Neuronal stem cell (in vitro differentiated cells): ENCODE results near the gene MS4A3.
"Not testable (repeated sequence)": the region's sequence is repeated elsewhere in the genome, so short reads cannot be mapped to it uniquely, and the experiment has no call there.

Experiments used
- DNase-seq: peaks from one replicate; pipeline ENCODE4 v3.0.0-alpha.2; 2013; ENCODE audit warnings: low spot score
- H2AFZ ChIP-seq: one replicate; pipeline ENCODE4 v1.6.1; 2013; ENCODE audit warnings: mild to moderate bottlenecking, low read length, inconsistent platforms
- H2AK5ac ChIP-seq: 2 replicates; pipeline ENCODE4 v1.6.1; 2013; ENCODE audit warnings: low read depth, mild to moderate bottlenecking, inconsistent platforms, low read length, moderate library complexity, mixed read lengths
- H2BK120ac ChIP-seq: 2 replicates; pipeline ENCODE4 v1.6.1; 2013; ENCODE audit warnings: low read depth, mild to moderate bottlenecking, inconsistent platforms, low read length, moderate library complexity, mixed read lengths
- H2BK12ac ChIP-seq: one replicate; pipeline ENCODE4 v1.6.1; 2013; ENCODE audit warnings: low read length, inconsistent platforms
- H2BK15ac ChIP-seq: 2 replicates; pipeline ENCODE4 v1.6.1; 2013; ENCODE audit warnings: mild to moderate bottlenecking, low read length, inconsistent platforms, mixed read lengths
- H2BK5ac ChIP-seq: one replicate; pipeline ENCODE4 v1.6.1; 2013; ENCODE audit warnings: inconsistent platforms, mild to moderate bottlenecking, low read length, moderate library complexity
- H3K14ac ChIP-seq: one replicate; pipeline ENCODE4 v1.6.1; 2013; ENCODE audit warnings: low read length, inconsistent platforms
- H3K18ac ChIP-seq: 2 replicates; pipeline ENCODE4 v1.6.1; 2013; ENCODE audit warnings: low read length, inconsistent platforms
- H3K23ac ChIP-seq: 2 replicates; pipeline ENCODE4 v1.6.1; 2013; ENCODE audit warnings: low read depth, mild to moderate bottlenecking, mixed read lengths, low read length, inconsistent platforms; ENCODE audit not compliant: poor library complexity
- H3K27ac ChIP-seq: replicated peaks from 3 replicates; pipeline ENCODE4 v1.5.1; 2013; ENCODE audit warnings: low read length, inconsistent platforms
- H3K27me3 ChIP-seq, 3 experiments: 2 replicates each; pipeline ENCODE4 v1.6.1; 2013; ENCODE audit warnings: low read length in 3 of 3, mild to moderate bottlenecking in 2 of 3, inconsistent platforms in 1 of 3, low read depth in 1 of 3, mixed read lengths in 1 of 3, moderate library complexity in 1 of 3; ENCODE audit not compliant: control insufficient read depth in 3 of 3, insufficient read depth in 3 of 3
- H3K36me3 ChIP-seq, 2 donors: replicated peaks in 1 of 2; 2 replicates each; pipeline ENCODE4 v1.6.1; 2013; ENCODE audit warnings: low read length in 2 of 2; ENCODE audit not compliant: control insufficient read depth in 2 of 2, insufficient read depth in 2 of 2
- H3K4ac ChIP-seq: 2 replicates; pipeline ENCODE4 v1.6.1; 2013; ENCODE audit warnings: inconsistent platforms, mild to moderate bottlenecking, low read length, moderate library complexity
- H3K4me1 ChIP-seq, 2 donors: 1 replicate in 1 of 2; 2 replicates in 1 of 2; pipeline ENCODE4 v1.6.1; 2013; ENCODE audit warnings: low read length in 2 of 2, low read depth in 1 of 2; ENCODE audit not compliant: control insufficient read depth in 2 of 2, insufficient read depth in 1 of 2
- H3K4me2 ChIP-seq: one replicate; pipeline ENCODE4 v1.6.1; 2013; ENCODE audit warnings: mild to moderate bottlenecking, low read length, inconsistent platforms; ENCODE audit not compliant: insufficient read depth, poor library complexity, severe bottlenecking
- H3K4me3 ChIP-seq, 2 donors: 2 replicates each; pipeline ENCODE4 v1.5.1; 2013; ENCODE audit warnings: low read length in 2 of 2, mild to moderate bottlenecking in 2 of 2, inconsistent platforms in 1 of 2, moderate library complexity in 1 of 2
- H3K79me1 ChIP-seq: one replicate; pipeline ENCODE4 v1.6.1; 2013; ENCODE audit warnings: low read depth, mild to moderate bottlenecking, inconsistent platforms, low read length, moderate library complexity
- H3K9ac ChIP-seq: one replicate; pipeline ENCODE4 v1.6.1; 2013; ENCODE audit warnings: mild to moderate bottlenecking, low read depth, low read length, inconsistent platforms; ENCODE audit not compliant: poor library complexity
- H3K9me3 ChIP-seq, 2 donors: replicated peaks in 1 of 2; 2 replicates each; pipeline versions ENCODE3 to v1.6.1; 2013; ENCODE audit warnings: low read length in 2 of 2, mild to moderate bottlenecking in 2 of 2, inconsistent platforms in 1 of 2, low read depth in 1 of 2, mixed read lengths in 1 of 2, moderate library complexity in 1 of 2; ENCODE audit not compliant: control insufficient read depth in 2 of 2, insufficient read depth in 1 of 2
- H4K8ac ChIP-seq: one replicate; pipeline ENCODE4 v1.6.1; 2013; ENCODE audit warnings: low read depth, mild to moderate bottlenecking, inconsistent platforms, low read length, moderate library complexity
- H4K91ac ChIP-seq: one replicate; pipeline ENCODE4 v1.6.1; 2013; ENCODE audit warnings: low read length, low read depth, mild to moderate bottlenecking, inconsistent platforms; ENCODE audit not compliant: poor library complexity
- WGBS, 2 donors: extraction: QIAGEN DNeasy Blood & Tissue Kit; methylation state at CpG; one replicate each; pipeline ENCODE4 v1.1.7; 2013; ENCODE audit warnings: missing lambda C conversion rate in 2 of 2, mixed read lengths in 1 of 2; ENCODE audit not compliant: insufficient read length in 2 of 2, insufficient replicate concordance in 1 of 2; ENCODE audit errors: extremely low coverage in 2 of 2; 5-methylcytosine and 5-hydroxymethylcytosine counted together

MS4A3 gene

GRCh38 chr11:60098508-60098907 is 42.0 kb downstream of the MS4A3 start:
- no peak overlapping the region for H3K9ac ChIP-seq
- DNase-seq, result no peak
- no peaks in the 10 kb centered on the region for H3K79me1 ChIP-seq
- H2BK5ac ChIP-seq, result no peak overlapping the region
- H3K27ac ChIP-seq, result no peak overlapping the region
- H3K36me3 ChIP-seq, result no peaks in the 10 kb centered on the region
- H2BK120ac ChIP-seq, result no peak overlapping the region
- no peak overlapping the region for H3K4me2 ChIP-seq
- H2AFZ ChIP-seq, result no peak overlapping the region
- H3K4ac ChIP-seq, result no peak overlapping the region
- H3K4me1 ChIP-seq, result no peaks in the 10 kb centered on the region
- no peak overlapping the region for H2BK12ac ChIP-seq
- no peak overlapping the region for H3K23ac ChIP-seq
- no peak overlapping the region for H4K91ac ChIP-seq
- no peak overlapping the region for H3K4me3 ChIP-seq
- H3K14ac ChIP-seq, result no peak overlapping the region
- no peak overlapping the region for H3K18ac ChIP-seq
- H3K9me3 ChIP-seq, result no peaks in the 10 kb centered on the region
- H3K27me3 ChIP-seq, result no peaks in the 10 kb centered on the region
- H4K8ac ChIP-seq, result no peak overlapping the region
- no peak overlapping the region for H2BK15ac ChIP-seq
- no peak overlapping the region for H2AK5ac ChIP-seq

GRCh38 chr11:60100516-60100915 is 44.1 kb downstream of the MS4A3 start:
- no peak overlapping the region for H2BK120ac ChIP-seq
- no peak overlapping the region for H2BK5ac ChIP-seq
- no peak overlapping the region for H4K91ac ChIP-seq
- DNase-seq, result no peak
- no peak overlapping the region for H3K9ac ChIP-seq
- H2AK5ac ChIP-seq, result no peak overlapping the region
- no peaks in the 10 kb centered on the region for H3K79me1 ChIP-seq
- no peak overlapping the region for H3K14ac ChIP-seq
- H3K9me3 ChIP-seq, result no peaks in the 10 kb centered on the region
- H2BK15ac ChIP-seq, result no peak overlapping the region
- no peaks in the 10 kb centered on the region for H3K36me3 ChIP-seq
- no CpG with 5 or more reads among the region's 1 CpG for WGBS, 2 donors
- no peak overlapping the region for H4K8ac ChIP-seq
- H3K27ac ChIP-seq, result no peak overlapping the region
- no peak overlapping the region for H3K4me3 ChIP-seq
- H2AFZ ChIP-seq, result no peak overlapping the region
- no peak overlapping the region for H3K4ac ChIP-seq
- no peak overlapping the region for H3K18ac ChIP-seq
- no peak overlapping the region for H3K23ac ChIP-seq
- H2BK12ac ChIP-seq, result no peak overlapping the region
- H3K4me1 ChIP-seq, result no peaks in the 10 kb centered on the region
- no peak overlapping the region for H3K4me2 ChIP-seq
- no peaks in the 10 kb centered on the region for H3K27me3 ChIP-seq

DNA sequence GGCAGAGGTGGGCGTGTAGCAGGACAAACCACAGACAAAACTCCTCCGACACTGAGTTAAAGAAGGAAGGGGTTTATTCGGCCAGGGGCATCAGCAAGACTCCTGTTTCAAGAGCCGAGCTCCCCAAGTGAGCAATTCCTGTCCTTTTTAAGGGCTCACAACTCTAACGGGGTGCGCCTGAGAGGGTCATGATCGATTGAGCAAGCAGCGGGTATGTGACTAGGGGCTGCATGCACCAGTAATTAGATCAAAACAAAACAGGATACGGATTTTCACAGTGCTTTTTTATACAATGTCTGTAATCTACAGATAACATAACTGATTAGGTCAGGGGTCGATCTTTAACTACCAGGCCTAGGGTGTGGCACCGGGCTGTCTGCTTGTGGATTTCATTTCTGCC is 44.9 kb downstream of the MS4A3 start:
- H2BK5ac ChIP-seq, H3K23ac ChIP-seq, H3K9ac ChIP-seq, H2AK5ac ChIP-seq, H3K36me3 ChIP-seq, H3K4ac ChIP-seq, H2AFZ ChIP-seq, H4K91ac ChIP-seq, DNase-seq, H3K18ac ChIP-seq, H3K14ac ChIP-seq, H3K27me3 ChIP-seq, H3K4me3 ChIP-seq, H3K27ac ChIP-seq, H3K4me2 ChIP-seq, H3K79me1 ChIP-seq, H3K4me1 ChIP-seq, H4K8ac ChIP-seq, H3K9me3 ChIP-seq, H2BK120ac ChIP-seq, H2BK12ac ChIP-seq, H2BK15ac ChIP-seq: not testable (repeated sequence)
- WGBS, 2 donors, result no CpG with 5 or more reads among the region's 11 CpGs

GRCh38 chr11:60104471-60105115 is 48.1 kb downstream of the MS4A3 start:
- H3K23ac ChIP-seq, H2BK15ac ChIP-seq, H2AK5ac ChIP-seq, H2BK5ac ChIP-seq, H3K9ac ChIP-seq, H3K4me2 ChIP-seq, H3K4me1 ChIP-seq, DNase-seq, H4K8ac ChIP-seq, H3K18ac ChIP-seq, H2BK12ac ChIP-seq, H3K9me3 ChIP-seq, H3K36me3 ChIP-seq, H4K91ac ChIP-seq, H3K79me1 ChIP-seq, H2BK120ac ChIP-seq, H3K4me3 ChIP-seq, H3K27ac ChIP-seq, H3K4ac ChIP-seq, H3K14ac ChIP-seq, H2AFZ ChIP-seq, H3K27me3 ChIP-seq: not testable (repeated sequence)
- WGBS, 2 donors, result no CpG with 5 or more reads among the region's 8 CpGs
